Fibroblast of the aortic adventitia (primary cell): ENCODE measurements around the gene SPOCK3. TPM values are rescaled to one million over a fixed set of nuclear protein-coding genes. Genes with fewer than 3 reads are reported as not detected.
"Not testable (repeated sequence)": the region's sequence is repeated elsewhere in the genome, so short reads cannot be mapped to it uniquely, and the experiment has no call there.

Experiments used
- DNase-seq: peaks from one replicate; pipeline ENCODE4 v3.0.0-alpha.2; 2010; ENCODE audit warnings: low read depth
- H3K4me3 ChIP-seq: 2 replicates; pipeline ENCODE4 v1.5.1; 2011; ENCODE audit warnings: low read depth, mild to moderate bottlenecking, control low read depth, low read length, moderate library complexity
- total RNA-seq: library from RNA; depleted of rRNA; stranded (reverse); fragments of >200 nt; gene quantifications from 2 replicates; pipeline ENCODE4 v1.2.3, GENCODE V29; 2012; ENCODE audit warnings: low replicate concordance
- TF ChIP-seq, protein P1 (sequence below): IDR thresholded peaks from 2 replicates; pipeline ENCODE4 v1.5.1; 2011; ENCODE audit warnings: mild to moderate bottlenecking, low read length, control low read depth, inconsistent platforms; ENCODE audit not compliant: insufficient read depth

SPOCK3 gene
- total RNA-seq, 1 donor = 7.2 TPM

DNA sequence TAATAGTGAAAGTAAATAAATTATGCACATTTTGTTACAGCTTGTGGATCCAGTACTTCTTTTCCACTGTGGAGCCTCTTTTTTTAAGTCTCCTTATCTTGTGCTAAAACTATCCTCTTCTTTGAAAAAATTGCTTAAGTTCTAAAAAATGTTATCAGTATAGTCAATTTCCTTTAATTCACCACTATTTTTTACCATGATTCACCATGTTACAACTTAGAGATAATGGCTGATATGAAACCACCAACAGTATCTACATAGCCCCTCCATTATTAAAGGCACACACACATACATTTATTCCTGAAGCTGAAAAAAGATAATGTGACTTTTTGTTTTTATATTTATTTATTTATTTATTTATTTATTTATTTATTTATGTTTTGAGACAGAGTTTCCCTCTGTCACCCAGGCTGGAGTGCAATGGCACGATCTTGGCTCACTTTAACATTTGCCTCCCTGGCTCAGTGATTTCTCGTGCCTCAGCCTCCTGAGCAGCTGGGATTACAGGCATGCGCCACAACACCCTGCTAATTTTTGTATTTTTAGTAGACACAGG, 243.2 kb downstream of the SPOCK3 start:
- TF ChIP-seq, protein P1, sequence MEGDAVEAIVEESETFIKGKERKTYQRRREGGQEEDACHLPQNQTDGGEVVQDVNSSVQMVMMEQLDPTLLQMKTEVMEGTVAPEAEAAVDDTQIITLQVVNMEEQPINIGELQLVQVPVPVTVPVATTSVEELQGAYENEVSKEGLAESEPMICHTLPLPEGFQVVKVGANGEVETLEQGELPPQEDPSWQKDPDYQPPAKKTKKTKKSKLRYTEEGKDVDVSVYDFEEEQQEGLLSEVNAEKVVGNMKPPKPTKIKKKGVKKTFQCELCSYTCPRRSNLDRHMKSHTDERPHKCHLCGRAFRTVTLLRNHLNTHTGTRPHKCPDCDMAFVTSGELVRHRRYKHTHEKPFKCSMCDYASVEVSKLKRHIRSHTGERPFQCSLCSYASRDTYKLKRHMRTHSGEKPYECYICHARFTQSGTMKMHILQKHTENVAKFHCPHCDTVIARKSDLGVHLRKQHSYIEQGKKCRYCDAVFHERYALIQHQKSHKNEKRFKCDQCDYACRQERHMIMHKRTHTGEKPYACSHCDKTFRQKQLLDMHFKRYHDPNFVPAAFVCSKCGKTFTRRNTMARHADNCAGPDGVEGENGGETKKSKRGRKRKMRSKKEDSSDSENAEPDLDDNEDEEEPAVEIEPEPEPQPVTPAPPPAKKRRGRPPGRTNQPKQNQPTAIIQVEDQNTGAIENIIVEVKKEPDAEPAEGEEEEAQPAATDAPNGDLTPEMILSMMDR = no peak
- DNase-seq = peak; percentile 11
- H3K4me3 ChIP-seq = no peak overlapping the region

DNA sequence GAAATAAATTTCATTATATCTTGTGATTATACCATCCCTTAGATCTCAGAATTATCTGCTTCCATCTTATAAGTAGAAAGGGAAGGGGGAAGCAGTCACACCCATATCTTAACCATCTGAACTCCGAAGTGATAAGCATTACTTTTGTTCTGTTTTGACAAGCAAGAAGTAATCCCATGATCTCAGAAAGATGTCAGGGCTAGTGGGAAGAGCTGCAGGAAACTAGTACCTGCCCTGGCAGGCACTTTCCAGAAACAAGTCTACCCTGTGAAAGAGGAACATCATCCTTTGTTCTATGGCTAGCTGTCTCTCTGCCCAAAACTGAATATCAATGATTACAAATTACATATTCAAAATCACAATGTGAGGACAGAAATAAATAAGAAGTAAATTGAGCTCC, 244.4 kb downstream of the SPOCK3 start:
- H3K4me3 ChIP-seq = no peak overlapping the region
- TF ChIP-seq, protein P1 = no peak
- no peak for DNase-seq

DNA sequence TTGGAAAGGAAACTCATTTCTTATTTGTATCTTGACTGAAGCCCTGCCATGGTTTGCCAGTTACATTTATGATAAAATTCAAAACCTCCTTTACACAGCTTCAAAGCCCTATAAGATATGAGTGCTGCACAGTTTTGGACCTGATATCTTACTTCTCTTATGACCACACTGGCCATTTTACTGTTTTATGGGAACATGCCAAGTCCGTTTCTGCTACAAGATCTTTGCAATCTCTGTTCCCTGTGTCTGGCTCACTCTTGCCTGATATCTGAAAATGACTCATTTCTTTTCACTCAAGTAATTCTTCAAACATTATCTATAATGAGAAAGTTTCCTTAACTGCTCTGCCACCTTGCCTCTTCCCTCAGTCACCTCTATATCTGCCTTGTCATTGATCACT, 247.3 kb downstream of the SPOCK3 start:
- peak; percentile 8 for DNase-seq
- no peak overlapping the region for H3K4me3 ChIP-seq
- TF ChIP-seq, protein P1 = no peak

DNA sequence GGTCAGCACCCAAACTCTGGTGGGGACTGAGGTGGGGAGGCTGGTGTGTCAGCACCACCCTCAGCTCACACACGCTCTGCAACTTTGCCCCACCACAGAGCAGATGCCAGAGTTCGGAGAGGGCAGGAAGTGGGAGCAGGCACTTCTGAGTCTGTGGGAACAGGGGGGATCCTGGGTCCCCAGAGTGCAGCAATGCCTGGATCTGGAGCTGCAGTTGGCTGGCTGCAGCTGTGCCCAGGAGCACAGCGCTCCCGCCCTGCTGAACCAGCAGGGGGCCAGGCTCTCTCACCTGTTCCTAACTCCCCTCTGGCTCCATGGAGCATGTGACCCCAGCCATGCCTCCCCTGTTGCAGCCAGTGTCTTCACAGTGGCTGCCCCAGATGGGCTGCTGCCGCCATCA, 252.4 kb downstream of the SPOCK3 start:
- TF ChIP-seq, protein P1 = no peak
- DNase-seq = no peak
- H3K4me3 ChIP-seq = no peak overlapping the region

DNA sequence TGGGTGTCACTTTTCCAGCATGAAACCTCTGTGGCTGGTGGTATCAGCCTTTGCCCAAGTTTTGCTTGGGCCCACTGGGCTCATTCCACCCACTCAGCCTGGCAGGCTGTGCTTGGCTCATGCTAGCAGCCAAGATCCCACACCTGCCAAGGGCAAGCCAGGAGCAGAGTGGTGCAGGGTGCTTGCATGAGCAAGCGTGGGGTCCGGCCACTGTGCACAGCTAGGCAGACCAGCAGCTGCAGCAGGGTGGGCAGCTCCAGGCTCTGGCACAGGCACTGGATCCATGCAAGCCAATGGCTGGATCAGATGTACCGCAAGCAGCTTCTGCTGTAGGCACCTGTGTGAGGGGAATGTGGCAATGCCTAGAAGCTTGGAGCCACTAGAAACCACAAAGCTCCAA, 253.9 kb downstream of the SPOCK3 start:
- TF ChIP-seq, protein P1 = no peak
- DNase-seq = no peak
- H3K4me3 ChIP-seq = no peak overlapping the region

DNA sequence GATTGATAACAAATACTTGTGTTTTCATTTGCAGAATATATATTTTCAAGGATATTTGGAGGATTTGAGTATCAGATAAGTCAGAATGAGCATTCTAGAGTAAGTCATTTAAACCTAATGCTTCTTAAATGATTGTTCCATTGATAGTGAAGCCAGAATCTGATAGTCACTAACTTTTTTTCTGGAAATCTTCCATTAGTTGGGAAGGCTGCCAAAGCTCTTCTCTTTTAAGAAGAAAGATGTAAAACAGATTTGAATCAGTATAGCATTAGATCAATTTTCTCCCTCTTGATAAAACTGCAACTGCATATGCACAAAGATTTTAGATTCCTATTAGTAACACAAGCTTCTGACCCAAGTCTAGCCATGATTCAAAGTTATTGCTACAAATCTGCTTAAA, 256.7 kb downstream of the SPOCK3 start:
- TF ChIP-seq, protein P1 = no peak
- no peak overlapping the region for H3K4me3 ChIP-seq
- peak; percentile 9 for DNase-seq

DNA sequence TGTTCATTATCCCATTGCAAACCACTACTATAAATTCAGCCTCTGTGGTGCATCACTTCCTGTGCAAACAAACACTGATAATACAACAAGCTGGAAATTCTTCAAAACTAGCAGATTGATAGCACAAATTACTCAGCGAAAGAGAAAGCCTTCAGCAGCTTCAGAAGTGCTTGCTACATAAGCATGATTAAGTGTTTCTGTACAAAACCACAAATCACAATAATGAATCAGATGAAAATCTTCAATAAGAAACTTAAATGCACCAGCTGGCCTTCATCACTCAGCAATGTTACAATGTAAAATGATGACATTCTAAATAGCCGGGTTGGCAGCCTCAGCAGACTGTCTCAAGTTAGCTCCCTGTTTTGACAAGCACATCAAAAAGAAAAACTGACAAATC, 262.2 kb downstream of the SPOCK3 start:
- no peak overlapping the region for H3K4me3 ChIP-seq
- TF ChIP-seq, protein P1 = no peak
- peak; percentile 77 for DNase-seq

DNA sequence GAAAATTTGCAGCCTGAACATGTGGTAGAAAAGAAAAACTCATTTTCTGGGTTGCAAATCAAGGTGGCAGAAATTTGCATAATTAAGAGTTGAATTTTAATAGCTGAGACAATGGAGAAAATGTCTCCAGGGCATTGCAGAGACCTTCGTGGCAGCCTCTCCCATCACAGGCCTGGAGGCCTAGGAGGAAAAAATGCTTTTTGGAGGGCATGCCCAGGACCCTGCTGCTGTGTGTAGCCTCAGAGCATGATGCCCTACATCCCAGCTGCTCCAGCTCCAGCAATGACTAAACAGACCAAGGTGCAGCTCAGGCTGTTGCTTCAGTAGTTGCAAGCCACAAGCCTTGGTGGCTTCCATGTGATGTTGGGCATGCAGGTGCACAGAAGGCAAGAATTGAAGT, 266.1 kb downstream of the SPOCK3 start:
- DNase-seq, H3K4me3 ChIP-seq: not testable (repeated sequence)
